Gastroesophageal sphincter (tissue), 3 donors: ENCODE data around the gene NDOR1.

Experiments used
- CTCF ChIP-seq, 4 experiments: fragments of 200-600 bp in 2 of 4; fragments of 450-650 bp in 2 of 4; sonication (generic) in 1 of 4; IDR thresholded peaks; one replicate each; pipeline ENCODE4 v1.5.1; 2017 to 2019; ENCODE audit warnings: antibody characterized with exemption in 4 of 4, mild to moderate bottlenecking in 2 of 4, moderate library complexity in 2 of 4
- POLR2A ChIP-seq, 2 donors: fragments of 450-650 bp; IDR thresholded peaks; one replicate each; pipeline ENCODE4 v1.6.1; 2017; ENCODE audit warnings: antibody characterized with exemption in 2 of 2, mild to moderate bottlenecking in 2 of 2, moderate library complexity in 1 of 2

- TF ChIP-seq CTCF (IDR thresholded peaks at IDR 0.05), result no peak
- no peak for TF ChIP-seq POLR2A (IDR thresholded peaks at IDR 0.05)
Observed at GRCh38 chr9:137215196-137215986, 9.9 kb downstream of the NDOR1 start.
